ENCODE results near the gene NGFR.

Gene NGFR

DNA sequence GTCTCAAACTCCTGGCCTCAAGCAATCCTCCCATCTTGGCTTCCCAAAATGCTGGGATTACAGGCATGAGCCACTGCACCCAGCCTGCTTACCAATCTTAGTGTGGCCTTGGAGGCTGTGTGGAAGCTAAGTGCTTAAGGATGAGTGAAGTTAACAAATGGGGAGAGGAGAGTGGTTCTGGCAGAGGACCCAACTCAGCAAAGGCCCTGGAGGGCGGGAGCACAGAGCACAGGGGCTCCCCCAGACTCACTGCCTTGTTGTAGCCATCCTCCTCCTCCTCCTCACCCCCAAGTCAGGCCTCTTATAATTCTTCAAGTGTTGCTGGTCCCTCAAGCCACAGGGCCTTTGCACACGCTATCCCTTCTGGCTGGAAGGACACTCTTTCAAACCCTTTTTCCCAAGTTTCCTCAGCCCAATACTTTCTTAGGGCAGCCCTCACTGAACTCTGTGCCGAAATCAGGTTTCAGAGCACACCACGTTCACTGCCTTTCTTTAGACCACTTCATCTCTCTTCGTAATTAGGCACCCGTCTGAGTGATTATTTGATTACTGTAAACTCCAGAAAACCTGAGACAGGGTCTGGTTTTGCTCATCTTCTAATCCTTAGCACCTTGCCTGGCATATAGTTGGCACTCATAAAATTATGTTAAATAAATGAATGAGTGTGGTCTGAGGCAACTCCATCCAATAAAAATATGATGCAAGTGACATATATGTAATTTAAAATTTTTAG is 23.4 kb downstream of the NGFR start:
- DNase-seq, result no peak

DNA sequence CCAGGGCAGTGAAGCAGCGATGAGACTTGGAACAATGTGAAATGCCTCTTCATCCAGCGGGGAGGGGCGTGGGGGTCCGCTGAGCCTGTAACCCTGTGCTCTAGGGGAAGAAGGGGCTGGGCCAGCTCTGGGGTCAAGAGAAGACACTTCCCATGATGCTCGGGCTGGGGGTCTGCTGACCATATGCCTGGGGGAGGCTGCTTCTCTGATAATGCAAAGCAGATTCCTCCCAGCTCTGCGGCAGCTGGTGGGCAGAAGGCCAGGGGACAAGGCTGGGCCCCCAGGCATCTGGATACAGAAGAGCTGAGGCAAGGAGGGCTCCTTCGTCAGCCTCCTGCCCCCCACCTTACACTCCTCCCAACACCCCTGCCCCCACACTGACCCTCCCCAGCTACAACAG is 24.7 kb downstream of the NGFR start:
- DNase-seq, result no peak

DNA sequence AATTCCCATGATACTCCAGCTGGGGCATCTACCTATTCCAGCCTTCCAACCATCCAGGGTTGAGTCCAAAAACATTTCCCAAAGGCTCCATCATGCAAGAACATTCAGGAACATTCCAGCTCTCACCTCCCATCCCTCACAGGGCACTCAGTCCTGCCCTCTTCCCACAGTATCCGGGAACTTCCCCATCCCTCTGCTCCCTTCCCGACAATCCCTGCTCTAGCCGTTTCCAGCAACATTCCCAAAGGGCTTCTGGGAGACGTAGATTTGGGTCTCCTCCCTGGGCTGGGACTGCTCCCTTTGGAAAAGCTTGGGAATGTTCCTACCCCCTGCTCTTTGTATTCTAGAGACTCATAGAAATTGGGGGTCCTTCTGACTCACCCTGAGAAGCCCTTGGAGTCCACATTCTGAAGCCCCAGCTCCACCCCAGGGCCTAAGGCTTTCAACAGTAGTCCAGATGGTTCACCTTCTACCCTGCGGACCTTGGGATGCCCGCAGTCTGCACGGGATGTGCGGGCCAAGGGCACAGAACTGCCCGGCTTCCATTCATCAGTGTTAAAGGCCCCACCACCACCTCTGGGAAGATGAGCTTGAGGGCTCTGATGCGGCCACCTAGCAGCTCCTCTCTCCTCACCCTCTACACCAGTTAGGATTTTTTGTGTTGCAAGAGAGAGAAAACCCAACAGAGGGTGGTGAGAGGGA is 25.4 kb downstream of the NGFR start:
- DNase-seq, result no peak

DNA sequence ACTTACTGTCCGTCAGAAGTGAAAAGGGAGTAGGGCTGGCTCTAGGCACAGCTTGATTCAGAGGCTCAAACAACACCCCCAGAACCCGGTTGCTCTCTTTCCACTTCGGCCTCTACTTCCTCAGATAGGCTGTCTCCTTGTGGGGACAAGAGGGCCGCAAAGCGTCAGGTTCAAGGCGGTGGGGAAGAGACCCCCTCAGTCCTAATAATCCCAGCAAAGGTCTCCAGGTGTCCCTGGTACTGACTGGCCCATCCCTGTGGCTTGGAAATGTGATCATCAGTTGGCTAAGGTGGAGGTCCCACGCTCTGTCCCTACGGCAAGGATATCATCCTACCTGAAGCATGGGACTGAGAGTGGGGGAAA is 26.0 kb downstream of the NGFR start:
- no peak for DNase-seq

DNA sequence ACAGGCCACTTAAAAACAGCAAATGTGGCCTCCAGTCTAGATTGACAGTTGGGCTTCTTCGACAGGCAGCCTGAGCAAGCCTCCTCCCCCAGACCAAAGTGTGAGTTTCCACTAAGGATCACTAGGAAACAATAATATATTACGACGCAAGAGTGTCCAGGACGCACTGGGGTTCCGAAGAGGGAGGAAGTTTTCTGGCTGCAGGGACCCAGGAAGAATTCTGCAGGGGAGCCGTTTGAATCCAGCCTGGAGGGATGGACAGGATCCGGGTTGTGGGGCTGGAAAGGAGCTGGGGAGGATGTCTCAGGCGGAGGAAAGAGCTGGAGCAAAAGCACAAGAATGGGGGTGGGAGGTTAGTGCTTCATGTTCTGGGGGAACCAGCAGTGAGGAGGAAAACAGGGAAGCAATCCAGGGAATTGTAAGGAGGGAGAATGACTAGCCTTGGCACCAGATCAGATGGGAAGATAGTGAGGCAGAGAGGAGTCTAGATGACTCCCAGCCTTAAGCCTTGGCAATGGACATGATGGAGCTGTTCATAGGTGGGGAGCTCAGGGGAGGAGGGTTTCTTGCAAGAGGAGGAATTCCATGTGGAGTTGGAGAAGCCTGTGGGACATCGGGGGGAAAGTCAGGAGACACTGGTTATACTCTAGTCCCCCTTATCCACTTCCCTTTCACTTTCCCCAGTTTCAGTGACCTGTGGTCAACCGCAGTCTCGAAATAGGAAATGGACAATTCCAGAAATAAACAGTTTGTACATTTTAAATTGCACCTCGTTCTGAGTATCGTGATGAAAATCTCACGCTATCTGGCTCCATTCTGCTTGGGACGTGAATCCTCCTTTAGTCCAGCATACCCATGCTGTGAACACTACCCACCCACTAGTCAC is 26.6 kb downstream of the NGFR start:
- DNase-seq, result no peak

DNA sequence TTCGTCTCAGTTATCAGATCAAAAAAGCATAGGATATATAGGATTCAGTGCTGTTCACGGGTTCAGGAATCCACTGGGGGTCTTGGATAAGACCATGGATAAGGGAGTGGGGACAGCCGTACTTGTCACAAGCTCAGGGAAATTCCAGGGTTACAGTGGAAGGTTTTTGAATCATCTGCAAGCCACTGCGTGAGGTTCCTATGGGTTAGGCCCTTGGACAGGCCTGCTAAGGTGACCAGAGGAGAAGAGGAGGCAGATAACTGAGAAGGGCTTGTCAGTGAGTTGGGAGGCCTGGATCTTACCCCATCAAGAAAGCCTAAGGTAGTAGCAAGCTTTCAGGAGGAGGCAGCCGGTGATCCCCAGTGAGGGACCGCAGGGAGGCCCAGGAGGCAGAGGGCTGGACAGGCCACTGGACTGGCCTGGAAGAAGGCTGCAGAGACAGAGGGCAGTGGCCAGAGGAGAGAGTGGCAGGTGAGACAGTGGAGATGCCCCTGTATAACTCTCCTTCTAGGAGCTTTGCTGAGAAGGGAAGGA is 27.3 kb downstream of the NGFR start:
- no peak for DNase-seq

DNA sequence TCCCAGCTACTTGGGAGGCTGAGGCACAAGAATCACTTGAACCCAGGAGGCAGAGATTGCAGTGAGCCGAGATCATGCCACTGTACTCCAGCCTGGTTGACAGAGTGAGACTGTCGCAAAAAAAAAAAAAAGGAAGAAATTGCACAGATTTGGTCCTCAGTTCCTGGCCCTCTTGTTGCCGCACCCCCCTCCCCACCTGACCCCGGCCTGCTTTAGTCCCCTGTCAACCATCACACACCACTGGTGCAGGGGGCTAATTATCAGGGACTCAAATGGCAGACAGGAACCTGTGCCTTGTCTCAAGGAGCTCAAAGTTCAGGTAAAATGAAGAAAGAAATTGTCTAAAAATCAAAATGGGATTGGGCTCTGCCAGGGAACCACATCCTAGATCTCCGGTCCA is 28.1 kb downstream of the NGFR start:
- no peak for DNase-seq

DNA sequence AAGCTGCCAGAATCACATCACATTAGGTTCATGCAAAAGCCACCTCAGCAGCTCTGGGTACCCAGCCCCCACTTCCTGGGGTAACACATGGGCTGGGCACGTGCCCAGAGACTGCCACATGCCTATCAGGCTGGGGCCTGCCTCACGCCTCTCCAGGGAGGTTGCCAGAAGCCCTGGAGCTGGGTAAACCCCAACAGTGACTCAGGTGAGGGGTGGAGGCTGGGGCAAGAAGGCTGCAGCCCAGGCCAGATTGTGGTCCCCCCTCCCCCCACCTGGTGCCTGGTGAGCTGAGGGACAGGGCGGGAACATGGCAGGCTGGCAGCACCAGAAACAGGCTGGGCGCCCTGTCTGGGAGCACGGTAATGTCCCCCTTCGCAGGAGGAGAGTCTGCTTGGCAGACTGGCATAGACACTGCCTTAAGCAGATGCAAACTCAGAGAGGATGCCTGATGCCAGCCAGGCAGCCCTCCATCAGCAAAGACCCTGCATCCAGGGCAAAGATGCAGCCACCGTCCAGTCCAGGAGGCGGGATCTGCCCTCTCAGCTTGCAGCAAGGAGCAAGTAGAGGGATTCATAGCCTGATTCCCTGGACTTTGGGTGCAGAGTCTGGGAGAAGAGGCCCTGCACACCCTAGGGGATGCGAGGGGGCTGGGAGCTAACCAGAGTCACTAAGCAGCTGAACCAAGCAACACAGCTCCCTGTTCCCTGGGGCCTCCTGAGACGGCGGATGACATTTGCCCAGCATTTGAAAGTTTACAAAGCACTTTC is 28.8 kb downstream of the NGFR start:
- DNase-seq, result no peak

DNA sequence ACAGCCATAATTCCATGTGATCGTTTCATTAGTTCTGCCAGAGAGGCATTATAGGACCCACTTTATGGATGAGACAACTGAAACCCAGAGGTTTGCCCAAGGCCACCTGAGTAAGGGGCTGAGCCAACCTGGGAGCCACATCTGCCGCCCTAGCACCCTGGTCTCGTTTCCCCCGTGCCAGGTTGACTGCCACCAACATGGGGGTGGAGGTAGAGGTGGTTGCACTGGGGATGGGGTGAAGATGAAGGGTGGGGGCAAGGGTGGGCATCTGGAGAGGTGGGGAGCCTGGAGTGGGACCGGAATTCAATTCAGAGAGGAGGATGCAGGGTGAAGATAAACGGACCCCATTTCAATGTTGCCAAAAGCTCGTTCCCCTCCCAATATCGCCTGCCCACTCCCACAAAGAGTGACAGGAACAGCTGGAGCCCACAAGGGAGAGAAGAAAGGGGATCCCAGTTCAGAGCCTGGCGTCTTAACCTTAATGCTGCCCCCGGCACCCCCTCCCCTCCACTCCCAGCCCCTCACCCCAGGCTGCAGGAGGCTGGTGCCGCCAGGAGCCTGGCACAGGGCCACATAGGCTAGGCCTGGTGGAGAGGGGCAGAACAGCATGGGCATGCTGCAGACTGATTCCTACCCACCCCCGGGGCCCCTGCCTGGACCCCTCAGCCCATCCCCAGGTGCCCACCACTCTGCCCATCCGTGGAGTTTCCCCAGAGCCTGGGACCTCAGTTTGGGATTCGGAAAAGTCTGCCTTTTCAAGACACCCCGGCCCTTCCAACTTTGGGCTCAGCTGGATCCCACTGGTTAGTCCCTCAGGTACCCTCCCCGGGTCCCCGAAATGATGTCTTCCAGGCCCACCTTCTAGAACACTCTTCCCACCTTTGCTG is 29.6 kb downstream of the NGFR start:
- no peak for DNase-seq

DNA sequence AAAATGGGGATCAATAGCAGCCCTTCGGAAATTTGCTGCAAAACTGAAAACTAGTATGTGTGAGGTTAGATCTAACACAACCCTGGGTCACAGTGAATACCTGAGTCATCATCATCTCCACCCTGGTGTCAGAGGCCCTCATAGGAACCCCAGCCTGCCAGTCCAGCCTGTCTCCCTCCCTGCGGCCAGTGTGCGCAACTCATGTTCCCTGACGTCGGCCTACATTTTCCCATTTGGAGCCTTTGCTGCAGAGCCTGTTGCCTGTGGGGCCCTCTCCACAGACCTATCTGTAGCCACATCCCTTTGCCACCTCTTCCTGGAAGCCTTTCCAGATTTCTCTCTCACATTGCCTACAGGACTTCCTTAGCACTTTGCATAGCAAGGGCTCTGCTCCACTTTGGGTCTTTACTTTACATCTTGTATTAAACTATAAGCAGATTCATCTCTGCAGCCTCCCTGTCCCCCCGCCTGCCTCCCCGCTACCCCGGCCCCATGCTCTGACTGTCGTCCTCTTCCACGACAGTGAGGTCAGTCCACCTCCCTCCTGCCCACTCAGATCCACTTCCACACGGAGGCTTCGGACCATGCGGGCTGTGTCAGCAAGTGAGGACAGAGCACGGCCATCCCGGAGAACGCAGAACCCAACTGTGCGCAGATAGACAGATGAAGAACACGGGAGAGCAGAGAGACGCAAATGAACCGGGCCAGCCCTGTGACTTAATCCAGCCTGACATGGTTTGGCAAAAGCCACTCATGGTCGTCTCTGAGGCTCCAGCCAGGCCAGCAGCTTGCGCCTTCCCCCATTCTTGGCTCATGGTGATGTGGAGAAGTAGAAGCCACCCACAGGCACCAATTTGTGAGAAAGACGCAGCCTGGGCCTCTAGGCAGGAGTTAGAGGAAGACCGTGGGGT is 31.0 kb downstream of the NGFR start:
- no peak for DNase-seq

DNA sequence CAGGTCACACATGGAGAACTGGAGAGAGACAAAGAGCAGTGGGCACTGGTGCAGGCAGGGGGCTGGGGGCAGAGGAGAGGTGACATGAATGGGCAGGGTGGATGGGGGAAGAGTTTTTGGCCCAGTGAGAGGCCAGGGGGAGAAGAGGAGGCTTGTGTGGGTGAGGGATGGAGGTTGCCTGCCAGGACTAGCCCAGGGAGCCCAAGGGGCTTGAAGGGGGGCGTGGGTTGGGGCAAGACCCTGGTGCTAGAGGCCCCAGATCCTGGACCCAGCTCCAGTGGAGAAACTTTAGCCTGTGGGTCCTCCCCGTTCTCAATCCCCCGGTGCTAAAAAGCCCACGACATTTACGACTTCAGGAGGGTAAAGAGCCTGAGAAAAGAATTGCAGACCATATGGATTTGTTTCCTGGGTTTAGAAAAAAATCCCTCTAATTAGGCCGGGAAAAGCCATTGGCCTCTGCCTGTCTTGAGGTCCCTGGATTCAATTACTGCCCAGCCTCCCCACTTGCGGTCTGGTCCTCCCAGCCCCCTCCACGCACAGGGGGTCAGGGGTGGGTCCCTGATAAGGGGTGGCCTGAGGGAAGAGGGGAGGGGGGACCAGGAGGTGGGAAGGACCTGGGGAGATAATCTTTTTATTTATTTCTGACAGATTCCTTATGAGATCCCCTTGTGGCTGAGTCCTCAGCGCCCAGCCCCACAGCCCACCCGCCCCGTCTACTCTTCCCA is 33.0 kb downstream of the NGFR start:
- no peak for DNase-seq

DNA sequence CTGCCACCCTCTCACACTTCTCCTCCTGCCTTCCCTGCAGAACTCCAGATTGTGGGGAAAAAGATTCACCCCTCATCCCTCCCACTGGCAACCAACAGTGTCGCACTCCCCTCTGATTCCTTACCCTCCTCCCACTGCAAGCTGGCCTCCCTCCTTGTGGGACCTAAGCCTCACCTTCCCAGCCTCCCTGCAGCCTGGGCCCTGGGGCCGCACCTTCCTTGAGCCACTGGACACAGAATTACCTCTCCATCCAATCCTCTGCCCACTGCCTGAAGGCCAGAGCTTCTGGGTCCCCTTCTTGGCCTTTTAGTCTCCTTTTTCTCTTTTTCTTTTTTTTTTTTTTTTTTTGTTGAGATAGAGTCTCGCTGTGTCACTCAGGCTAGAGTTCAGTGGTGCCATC is 33.9 kb downstream of the NGFR start:
- DNase-seq, result no peak

DNA sequence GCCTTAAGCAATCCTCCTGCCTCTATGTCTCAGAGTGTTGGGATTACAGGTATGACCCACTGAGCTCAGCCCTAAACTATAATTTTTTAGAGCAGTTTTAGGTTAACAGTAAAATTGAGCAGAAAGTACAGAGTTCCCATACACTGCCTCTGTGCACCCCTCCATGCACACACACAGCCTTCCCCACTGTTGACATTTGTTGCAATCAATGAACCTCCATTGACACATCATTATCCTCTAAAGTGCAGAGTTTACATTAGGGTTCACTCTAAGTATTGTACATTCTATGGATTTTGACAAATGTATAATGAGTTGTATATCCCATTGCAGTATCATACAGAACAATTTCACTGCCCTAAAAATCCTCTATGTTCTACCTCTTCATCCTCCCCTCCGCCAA is 35.0 kb downstream of the NGFR start:
- no peak for DNase-seq

DNA sequence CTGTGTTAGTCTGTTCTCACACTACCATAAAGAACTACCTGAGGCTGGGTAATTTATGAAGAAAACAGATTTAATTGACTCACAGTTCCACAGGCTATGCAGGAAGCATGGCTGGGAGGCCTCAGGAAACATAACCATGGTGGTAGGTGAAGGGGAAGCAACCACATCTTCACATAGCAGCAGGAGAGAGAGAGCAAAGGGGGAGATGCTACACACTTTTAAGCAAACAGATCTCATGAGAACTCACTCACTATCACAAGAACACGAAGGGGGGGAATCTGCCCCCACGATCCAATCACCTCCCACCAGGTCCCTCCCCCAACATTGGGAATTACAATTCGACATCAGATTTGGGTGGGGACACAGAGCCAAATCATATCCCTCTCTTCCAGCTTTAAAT is 48.8 kb downstream of the NGFR start:
- DNase-seq, result no peak

DNA sequence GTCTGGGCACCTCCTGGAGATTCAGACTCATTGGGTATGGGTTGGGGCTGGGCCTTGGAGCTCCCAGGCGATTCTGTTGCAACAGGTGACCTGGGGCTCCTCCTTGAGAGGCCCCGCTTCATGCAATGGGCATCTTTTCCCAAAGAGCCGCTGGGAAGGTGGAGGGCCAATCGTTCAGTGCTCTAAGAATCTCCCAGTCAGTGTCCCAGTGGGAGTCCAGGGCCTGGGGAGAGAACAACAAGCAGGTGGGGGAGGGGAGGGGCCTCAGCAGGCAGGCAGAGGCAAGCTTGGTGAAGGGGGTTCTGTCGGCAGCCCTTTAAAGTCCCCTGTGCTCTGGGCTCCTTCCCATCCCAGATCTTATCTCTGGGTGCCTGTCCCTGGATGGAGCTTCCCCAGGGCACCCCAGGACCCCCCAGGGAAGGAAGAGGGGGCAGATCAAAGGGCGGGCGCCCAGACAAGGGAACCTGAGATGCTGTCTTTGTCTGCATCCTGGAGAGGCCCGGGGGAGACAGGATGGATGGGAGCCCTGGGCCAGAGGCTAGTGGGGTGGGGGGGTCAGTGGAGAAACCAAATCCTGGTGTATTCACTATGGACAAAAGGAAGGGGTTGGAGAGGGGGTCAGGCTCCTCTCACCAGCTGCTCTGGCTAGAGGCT is 50.0 kb downstream of the NGFR start:
- no peak for DNase-seq

DNA sequence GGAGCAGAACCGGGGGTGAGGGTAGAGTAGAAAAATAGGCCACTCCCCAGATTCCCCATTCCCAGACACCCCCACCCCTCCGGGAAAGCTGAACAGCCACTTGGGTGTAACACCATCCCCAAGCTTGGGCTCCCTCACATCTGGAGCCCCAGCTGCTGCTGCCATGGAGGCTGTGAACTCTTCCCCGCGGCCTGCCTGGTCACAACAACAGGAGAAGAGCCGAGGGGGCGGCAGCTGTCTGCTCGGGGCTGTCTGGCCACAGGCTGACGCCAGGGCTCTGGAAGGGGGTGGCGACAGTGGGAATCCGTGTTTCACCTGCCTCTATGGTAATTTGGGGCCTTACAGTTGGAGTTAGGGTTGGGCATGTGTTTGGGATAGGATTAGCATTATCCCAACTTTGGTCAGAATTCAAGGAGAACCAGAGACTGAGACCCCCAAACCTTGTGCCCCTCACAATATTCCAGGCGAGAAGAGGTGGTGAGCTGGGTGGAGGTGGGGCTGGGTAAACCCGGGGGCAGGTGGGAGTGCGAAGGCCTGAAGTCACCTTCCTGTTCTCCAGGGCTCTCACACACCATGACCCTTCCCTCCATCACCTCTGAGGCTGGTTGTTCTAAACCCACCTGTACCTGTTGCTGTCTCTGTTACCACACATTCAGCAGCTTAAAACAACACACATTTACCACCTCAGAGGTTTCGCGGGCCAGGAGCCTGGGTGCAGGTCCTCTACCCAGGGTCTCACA is 50.9 kb downstream of the NGFR start:
- DNase-seq, result no peak

DNA sequence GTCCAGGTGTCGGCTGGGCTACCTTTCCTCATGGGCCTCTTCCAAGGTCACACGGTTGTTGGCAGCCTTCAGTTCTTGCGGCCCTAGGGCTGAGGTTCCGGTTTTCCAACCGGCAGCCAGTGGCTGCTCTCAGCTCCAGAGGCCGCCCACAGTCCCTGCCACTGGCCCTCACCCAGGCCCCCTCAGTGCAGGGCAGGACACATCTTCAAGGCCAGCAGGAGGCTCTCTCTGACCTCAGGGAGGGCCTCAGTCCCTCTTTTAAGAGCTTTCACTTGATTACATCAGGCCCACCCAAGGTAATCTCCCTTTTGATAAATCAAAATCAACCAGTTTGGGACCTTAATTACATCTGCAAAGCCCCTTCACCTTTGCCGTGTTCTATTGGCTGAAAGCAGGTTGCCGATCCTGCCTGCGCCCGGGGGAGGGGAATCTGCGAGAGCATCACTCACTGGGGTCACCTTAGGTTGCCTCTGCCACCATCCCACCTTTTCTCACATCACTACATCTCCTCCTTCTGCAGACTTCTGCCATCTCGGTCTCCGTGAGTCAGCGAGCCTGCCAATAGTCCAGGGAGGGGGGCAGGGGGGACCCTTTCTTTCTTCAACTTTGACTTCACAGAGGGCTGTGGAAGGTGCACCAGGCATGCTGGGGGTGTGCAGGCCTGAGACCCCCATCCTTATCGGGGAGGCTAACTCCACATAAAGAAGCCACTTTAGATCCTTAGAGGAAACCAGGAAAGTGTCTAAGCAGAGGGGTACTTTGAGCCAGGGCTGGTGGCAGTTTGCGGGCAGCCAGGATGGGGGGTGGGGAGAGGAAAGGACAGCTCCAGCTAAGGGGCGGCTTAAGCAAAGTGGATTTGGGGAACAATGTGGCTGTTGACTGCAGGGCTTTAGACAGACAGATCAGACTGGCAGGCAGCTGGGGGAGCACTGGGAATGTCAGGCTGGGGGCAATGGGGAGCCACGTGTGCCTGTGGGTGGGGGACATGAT is 51.7 kb downstream of the NGFR start:
- DNase-seq, result no peak
